H1 (cell line): ENCODE results near the gene PHEX. TPM values are rescaled to one million over a fixed set of nuclear protein-coding genes. Genes with fewer than 3 reads are reported as not detected.

Experiments
- CTCF ChIA-PET: fragments of 300-600 bp; sonication (Branson Sonifier 250); formaldehyde crosslinking; loops from one replicate; lab custom pipeline; 2021; ENCODE audit not compliant: partially characterized antibody; lab: Charles Lee
- POLR2A ChIA-PET: fragments of 300-600 bp; sonication (Branson Sonifier 250); formaldehyde crosslinking; loops from one replicate; lab custom pipeline; 2021; ENCODE audit warnings: inconsistent platforms; ENCODE audit not compliant: partially characterized antibody; lab: Charles Lee
- DNase-seq, 2 experiments: peaks; one replicate each; pipeline versions ENCODE4 v3.0.0 to v3.0.0-alpha.2; 2010 to 2022; ENCODE audit warnings: low spot score in 2 of 2, low read depth in 1 of 2, mixed read lengths in 1 of 2
- FAIRE-seq: peaks from 2 replicates; lab custom pipeline; 2011; peaks lifted over from hg19 to GRCh38; lab: Jason Lieb, UNC
- H2AFZ ChIP-seq: 2 replicates; pipeline ENCODE4 v1.8.1; 2012; ENCODE audit warnings: low read length, inconsistent platforms
- H2AK5ac ChIP-seq: 2 replicates; pipeline ENCODE4 v1.6.1; 2013; ENCODE audit warnings: low read depth, low read length
- H2BK120ac ChIP-seq: replicated peaks from 2 replicates; pipeline ENCODE3; 2013; ENCODE audit warnings: low read depth, low read length, inconsistent platforms
- H2BK12ac ChIP-seq: 2 replicates; pipeline ENCODE4 v1.6.1; 2013; ENCODE audit warnings: low read depth, low read length
- H2BK15ac ChIP-seq: 2 replicates; pipeline ENCODE4 v1.6.1; 2013; ENCODE audit warnings: low read length
- H2BK20ac ChIP-seq: 2 replicates; pipeline ENCODE4 v1.6.1; 2013; ENCODE audit warnings: low read length
- H2BK5ac ChIP-seq: 2 replicates; pipeline ENCODE4 v1.6.1; 2013; ENCODE audit warnings: low read depth, low read length
- H3K14ac ChIP-seq: 2 replicates; pipeline ENCODE4 v1.6.1; 2013; ENCODE audit warnings: inconsistent platforms; ENCODE audit not compliant: insufficient read length
- H3K18ac ChIP-seq: 2 replicates; pipeline ENCODE4 v1.6.1; 2013; ENCODE audit warnings: low read length; ENCODE audit errors: extremely low read depth
- H3K23ac ChIP-seq: 2 replicates; pipeline ENCODE4 v1.6.1; 2013; ENCODE audit warnings: inconsistent platforms; ENCODE audit not compliant: insufficient read length
- H3K23me2 ChIP-seq: 2 replicates; pipeline ENCODE4 v1.6.1; 2013; ENCODE audit warnings: low read depth, low read length
- H3K27ac ChIP-seq: 2 replicates; pipeline ENCODE4 v1.6.1; 2011; ENCODE audit warnings: low read depth, low read length, inconsistent platforms
- H3K27me3 ChIP-seq, 4 experiments: replicated peaks in 1 of 4; 1 replicate in 1 of 4; 2 replicates in 3 of 4; pipeline versions ENCODE4 v1.6.1 to v1.8.1; 2011 to 2013; ENCODE audit warnings: low read length in 3 of 4, mild to moderate bottlenecking in 3 of 4, inconsistent platforms in 2 of 4, mixed read lengths in 2 of 4, moderate library complexity in 1 of 4; ENCODE audit not compliant: control insufficient read depth in 3 of 4, insufficient read depth in 3 of 4; ENCODE audit errors: extremely low read depth in 1 of 4
- H3K36me3 ChIP-seq, 4 experiments: 2 replicates each; pipeline versions ENCODE4 v1.6.1 to v1.8.1; 2011 to 2013; ENCODE audit warnings: mild to moderate bottlenecking in 4 of 4, low read length in 3 of 4, moderate library complexity in 2 of 4, control low read depth in 1 of 4, inconsistent platforms in 1 of 4; ENCODE audit not compliant: insufficient read depth in 4 of 4, control insufficient read depth in 2 of 4
- H3K4ac ChIP-seq: replicated peaks from 2 replicates; pipeline ENCODE3; 2013; ENCODE audit warnings: low read length, low read depth, mixed read lengths, inconsistent platforms; ENCODE audit not compliant: insufficient read length
- H3K4me1 ChIP-seq, 4 experiments: replicated peaks in 1 of 4; 1 replicate in 1 of 4; 2 replicates in 3 of 4; pipeline versions ENCODE4 v1.6.1 to v1.8.1; 2011 to 2013; ENCODE audit warnings: low read length in 3 of 4, inconsistent platforms in 2 of 4, mixed read lengths in 1 of 4; ENCODE audit not compliant: insufficient read depth in 4 of 4, control insufficient read depth in 3 of 4
- H3K4me2 ChIP-seq, 2 experiments: 2 replicates each; pipeline versions ENCODE4 v1.6.1 to v1.8.1; 2011 to 2013; ENCODE audit warnings: low read depth in 2 of 2, low read length in 2 of 2, control low read depth in 1 of 2, inconsistent platforms in 1 of 2, mild to moderate bottlenecking in 1 of 2; ENCODE audit not compliant: insufficient read depth in 1 of 2
- H3K4me3 ChIP-seq, 4 experiments: fragments of 200-600, 300-600 bp in 1 of 4; sonication (generic), shearing (Covaris generic), sonication (Bioruptor Twin) in 1 of 4; 2 replicates each; pipeline versions ENCODE4 v1.5.1 to v1.8.1; 2011 to 2016; ENCODE audit warnings: low read length in 4 of 4, low read depth in 3 of 4, control low read depth in 2 of 4, inconsistent platforms in 2 of 4, mild to moderate bottlenecking in 2 of 4, mixed read lengths in 1 of 4, moderate library complexity in 1 of 4; ENCODE audit not compliant: insufficient read depth in 2 of 4; ENCODE audit errors: extremely low read depth in 1 of 4
- H3K56ac ChIP-seq: replicated peaks from 2 replicates; pipeline ENCODE3; 2013; ENCODE audit warnings: low read depth, mild to moderate bottlenecking, mixed read lengths, low read length, inconsistent platforms; ENCODE audit not compliant: insufficient read length
- H3K79me1 ChIP-seq: 2 replicates; pipeline ENCODE4 v1.6.1; 2013; ENCODE audit warnings: low read depth, low read length, control low read depth
- H3K79me2 ChIP-seq, 2 experiments: 2 replicates each; pipeline versions ENCODE4 v1.6.1 to v1.8.1; 2012 to 2013; ENCODE audit warnings: low read length in 2 of 2, mild to moderate bottlenecking in 2 of 2, inconsistent platforms in 1 of 2; ENCODE audit not compliant: insufficient read depth in 2 of 2, control insufficient read depth in 1 of 2
- H3K9ac ChIP-seq, 4 experiments: replicated peaks in 1 of 4; 1 replicate in 1 of 4; 2 replicates in 3 of 4; pipeline versions ENCODE4 v1.6.1 to v1.8.1; 2011 to 2013; ENCODE audit warnings: low read depth in 3 of 4, low read length in 3 of 4, control low read depth in 2 of 4, mild to moderate bottlenecking in 2 of 4, moderate library complexity in 2 of 4, inconsistent platforms in 1 of 4; ENCODE audit errors: extremely low read depth in 1 of 4
- H3K9me3 ChIP-seq, 2 experiments: 2 replicates each; pipeline versions ENCODE4 v1.6.1 to v1.8.1; 2012 to 2013; ENCODE audit warnings: mild to moderate bottlenecking in 2 of 2, moderate library complexity in 2 of 2, control low read depth in 1 of 2, inconsistent platforms in 1 of 2, low read depth in 1 of 2, low read length in 1 of 2, mixed read lengths in 1 of 2; ENCODE audit not compliant: insufficient read depth in 2 of 2
- H4K20me1 ChIP-seq, 2 experiments: replicated peaks in 1 of 2; 2 replicates each; pipeline versions ENCODE3 to v1.8.1; 2011 to 2013; ENCODE audit warnings: inconsistent platforms in 2 of 2, low read length in 2 of 2, mild to moderate bottlenecking in 1 of 2; ENCODE audit not compliant: insufficient read depth in 2 of 2, control insufficient read depth in 1 of 2
- H4K5ac ChIP-seq: 2 replicates; pipeline ENCODE4 v1.6.1; 2013; ENCODE audit warnings: low read length, low read depth, mixed read lengths, inconsistent platforms; ENCODE audit not compliant: insufficient read length
- H4K8ac ChIP-seq: 2 replicates; pipeline ENCODE4 v1.8.0; 2013; ENCODE audit warnings: mild to moderate bottlenecking, moderate library complexity, low read length, inconsistent platforms; ENCODE audit not compliant: insufficient read depth; ENCODE audit errors: extremely low read depth
- H4K91ac ChIP-seq: replicated peaks from 2 replicates; pipeline ENCODE3; 2013; ENCODE audit warnings: low read length, mixed read lengths, inconsistent platforms; ENCODE audit not compliant: insufficient read length
- ATF2 ChIP-seq: IDR thresholded peaks from 2 replicates; pipeline ENCODE4 v1.6.1; 2012; ENCODE audit warnings: low read length, inconsistent platforms
- BACH1 ChIP-seq: IDR thresholded peaks from 2 replicates; pipeline ENCODE4 v1.6.1; 2012; ENCODE audit warnings: low read length, improper control_type of control experiment
- BCL11A ChIP-seq, 2 experiments: IDR thresholded peaks; one replicate each; pipeline ENCODE4 v1.6.1; 2011; ENCODE audit warnings: low read depth in 2 of 2, low read length in 2 of 2, mild to moderate bottlenecking in 2 of 2
- CBX5 ChIP-seq: fragments of 300-800, 300-1000 bp; sonication (generic); IDR thresholded peaks from 2 replicates; pipeline ENCODE4 v1.7.1; 2016; ENCODE audit warnings: antibody characterized with exemption, low read length, low read depth
- CHD1 ChIP-seq: IDR thresholded peaks from 2 replicates; pipeline ENCODE4 v1.6.1; 2012; ENCODE audit warnings: low read depth, low read length, improper control_type of control experiment
- HDAC2 ChIP-seq, 2 experiments: fragments of 300-600 bp in 1 of 2; sonication (generic) in 1 of 2; IDR thresholded peaks; 2 replicates each; pipeline ENCODE4 v1.6.1; 2011 to 2012; ENCODE audit warnings: low read depth in 2 of 2, low read length in 2 of 2, mild to moderate bottlenecking in 2 of 2, moderate library complexity in 2 of 2, borderline replicate concordance in 1 of 2, inconsistent platforms in 1 of 2
- KDM5A ChIP-seq: fragments of 200-600 bp; IDR thresholded peaks from 2 replicates; pipeline ENCODE4 v1.7.1; 2012; ENCODE audit warnings: mild to moderate bottlenecking, low read length, inconsistent platforms, mixed read lengths
- MAX ChIP-seq: IDR thresholded peaks from 2 replicates; pipeline ENCODE4 v1.6.1; 2012; ENCODE audit warnings: inconsistent platforms
- POLR2A ChIP-seq, 2 experiments: IDR thresholded peaks; 1 replicate in 1 of 2; 2 replicates in 1 of 2; pipeline ENCODE4 v1.6.1; 2011; ENCODE audit warnings: low read depth in 2 of 2, low read length in 2 of 2, mild to moderate bottlenecking in 2 of 2; ENCODE audit errors: control extremely low read depth in 1 of 2
- RFX5 ChIP-seq: IDR thresholded peaks from 2 replicates; pipeline ENCODE4 v1.6.1; 2011; ENCODE audit warnings: low read depth, low read length, improper control_type of control experiment, borderline replicate concordance
- SIX5 ChIP-seq: IDR thresholded peaks from 2 replicates; pipeline ENCODE4 v1.6.1; 2011; ENCODE audit warnings: mild to moderate bottlenecking, low read depth, low read length
- SRF ChIP-seq: IDR thresholded peaks from 2 replicates; pipeline ENCODE4 v1.6.1; 2011; ENCODE audit warnings: mild to moderate bottlenecking, low read depth, low read length, moderate library complexity
- TCF12 ChIP-seq: IDR thresholded peaks from 2 replicates; pipeline ENCODE4 v1.6.1; 2011; ENCODE audit warnings: low read depth, mild to moderate bottlenecking, low read length
- ZNF274 ChIP-seq: IDR thresholded peaks from 2 replicates; pipeline ENCODE4 v1.7.0; 2012; ENCODE audit warnings: low read length, borderline replicate concordance; ENCODE audit errors: extremely low read depth
- WGBS, 2 experiments: shearing (Covaris generic) in 1 of 2; methylation state at CpG; one replicate each; pipeline versions ENCODE4 v1.1.6 to v1.1.7; 2013 to 2015; ENCODE audit warnings: low lambda C conversion rate in 2 of 2, mixed read lengths in 2 of 2, inconsistent platforms in 1 of 2, low coverage in 1 of 2, missing lambda C conversion rate in 1 of 2; ENCODE audit not compliant: insufficient replicate concordance in 2 of 2, insufficient coverage in 1 of 2, insufficient read length in 1 of 2; ENCODE audit errors: extremely low coverage in 1 of 2, missing lambda C conversion rate in 1 of 2; 5-methylcytosine and 5-hydroxymethylcytosine counted together
- polyA plus RNA-seq, 7 experiments: library from polyadenylated mRNA; depleted of rRNA in 3 of 7; stranded (reverse) in 5 of 7; unstranded in 2 of 7; fragments of >200 nt in 5 of 7; fragments of 200-250 nt in 2 of 7; gene quantifications; 1 replicate in 5 of 7; 2 replicates in 1 of 7; 4 replicates in 1 of 7; pipeline versions ENCODE4 v1.2.1 to v1.2.3, GENCODE V29; 2011 to 2013; ENCODE audit warnings: missing spikeins in 2 of 7, mixed read lengths in 2 of 7
- total RNA-seq: library from RNA; stranded (reverse); fragmentation: NEBNext Ultra II Directional; extraction: Animal tissue kit (Norgen Biotek cat#: 25700); gene quantifications from 2 replicates; pipeline ENCODE4 v1.2.1, GENCODE V29; 2021

Gene PHEX
- total and polyA plus RNA-seq, 2 of the 8 experiments (the other 6 are each of a cell fraction or from before 2014, with no cell fraction given) = 0.03 to 0.11 TPM

- Histone ChIP-seq H2BK12ac (no peak overlapping the region), H4K8ac (no peak overlapping the region), H3K9ac (no peak overlapping the region), H3K23ac (no peak overlapping the region), H3K79me1 (no peaks in the 10 kb centered on the region), H3K18ac (no peak overlapping the region), H3K27ac (no peak overlapping the region), H3K27me3 (no peaks in the 10 kb centered on the region), H3K4me2 (no peak overlapping the region; a peak in 1 of 4 replicates), H2BK15ac (no peak overlapping the region), H3K14ac (no peak overlapping the region), H3K4me3 (no peak overlapping the region), H3K79me2 (no peaks in the 10 kb centered on the region), H3K56ac (no peak overlapping the region), H3K23me2 (no peaks in the 10 kb centered on the region), H2BK20ac (no peak overlapping the region), H4K5ac (no peak overlapping the region), H4K20me1 (no peaks in the 10 kb centered on the region), H3K9me3 (no peaks in the 10 kb centered on the region), H2BK5ac (no peak overlapping the region), H2BK120ac (no peak overlapping the region), H2AK5ac (no peak overlapping the region), H3K36me3 (no peaks in the 10 kb centered on the region), H3K4me1 (no peaks in the 10 kb centered on the region; a peak in 3 of 7 replicates), H4K91ac (no peak overlapping the region), H3K4ac (no peak overlapping the region), H2AFZ (no peak overlapping the region)
- FAIRE-seq (no peak), DNase-seq (no peak)
- CTCF ChIA-PET = no interaction called here
- POLR2A ChIA-PET = no interaction called here
- WGBS, 2 experiments = 75% methylated on average over 4 of the region's 4 CpGs; no CpG with 5 or more reads in 1 of the 2 experiments
- TF ChIP-seq ATF2 (no peak), CBX5 (no peak), SRF (no peak), RFX5 (no peak), KDM5A (no peak), BCL11A (IDR thresholded peaks at IDR 0.05; ENCODE audit: low read depth in 2 of 2, low read length in 2 of 2) (no peak), POLR2A (IDR thresholded peaks at IDR 0.05; ENCODE audit: control extremely low read depth in 1 of 2, low read depth in 2 of 2, low read length in 2 of 2) (no peak), ZNF274 (no peak), HDAC2 (IDR thresholded peaks at IDR 0.05; ENCODE audit: borderline replicate concordance in 1 of 2, low read depth in 2 of 2, low read length in 2 of 2) (no peak), TCF12 (no peak), MAX (no peak), SIX5 (no peak), CHD1 (no peak), BACH1 (no peak)
Measured at GRCh38 chrX:22128961-22129360, 96.8 kb downstream of the PHEX start.
